Thoracic aorta endothelial cell (primary cell): ENCODE results near the gene WAPL. TPM values are rescaled to one million over a fixed set of nuclear protein-coding genes. Genes with fewer than 3 reads are reported as not detected.

Source experiments
- small RNA-seq: library from RNA; depleted of rRNA; stranded (forward); fragments of <200 nt; gene quantifications from one replicate; pipeline ENCODE3, GENCODE V24; 2012
- total RNA-seq: library from RNA; depleted of rRNA; stranded (reverse); fragments of >200 nt; gene quantifications from 2 replicates; pipeline ENCODE4 v1.2.3, GENCODE V29; 2012

WAPL gene, protein sequence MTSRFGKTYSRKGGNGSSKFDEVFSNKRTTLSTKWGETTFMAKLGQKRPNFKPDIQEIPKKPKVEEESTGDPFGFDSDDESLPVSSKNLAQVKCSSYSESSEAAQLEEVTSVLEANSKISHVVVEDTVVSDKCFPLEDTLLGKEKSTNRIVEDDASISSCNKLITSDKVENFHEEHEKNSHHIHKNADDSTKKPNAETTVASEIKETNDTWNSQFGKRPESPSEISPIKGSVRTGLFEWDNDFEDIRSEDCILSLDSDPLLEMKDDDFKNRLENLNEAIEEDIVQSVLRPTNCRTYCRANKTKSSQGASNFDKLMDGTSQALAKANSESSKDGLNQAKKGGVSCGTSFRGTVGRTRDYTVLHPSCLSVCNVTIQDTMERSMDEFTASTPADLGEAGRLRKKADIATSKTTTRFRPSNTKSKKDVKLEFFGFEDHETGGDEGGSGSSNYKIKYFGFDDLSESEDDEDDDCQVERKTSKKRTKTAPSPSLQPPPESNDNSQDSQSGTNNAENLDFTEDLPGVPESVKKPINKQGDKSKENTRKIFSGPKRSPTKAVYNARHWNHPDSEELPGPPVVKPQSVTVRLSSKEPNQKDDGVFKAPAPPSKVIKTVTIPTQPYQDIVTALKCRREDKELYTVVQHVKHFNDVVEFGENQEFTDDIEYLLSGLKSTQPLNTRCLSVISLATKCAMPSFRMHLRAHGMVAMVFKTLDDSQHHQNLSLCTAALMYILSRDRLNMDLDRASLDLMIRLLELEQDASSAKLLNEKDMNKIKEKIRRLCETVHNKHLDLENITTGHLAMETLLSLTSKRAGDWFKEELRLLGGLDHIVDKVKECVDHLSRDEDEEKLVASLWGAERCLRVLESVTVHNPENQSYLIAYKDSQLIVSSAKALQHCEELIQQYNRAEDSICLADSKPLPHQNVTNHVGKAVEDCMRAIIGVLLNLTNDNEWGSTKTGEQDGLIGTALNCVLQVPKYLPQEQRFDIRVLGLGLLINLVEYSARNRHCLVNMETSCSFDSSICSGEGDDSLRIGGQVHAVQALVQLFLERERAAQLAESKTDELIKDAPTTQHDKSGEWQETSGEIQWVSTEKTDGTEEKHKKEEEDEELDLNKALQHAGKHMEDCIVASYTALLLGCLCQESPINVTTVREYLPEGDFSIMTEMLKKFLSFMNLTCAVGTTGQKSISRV (N-terminal part only)
- 66.8 and 69.7 TPM in 2 replicates for total RNA-seq

DNA sequence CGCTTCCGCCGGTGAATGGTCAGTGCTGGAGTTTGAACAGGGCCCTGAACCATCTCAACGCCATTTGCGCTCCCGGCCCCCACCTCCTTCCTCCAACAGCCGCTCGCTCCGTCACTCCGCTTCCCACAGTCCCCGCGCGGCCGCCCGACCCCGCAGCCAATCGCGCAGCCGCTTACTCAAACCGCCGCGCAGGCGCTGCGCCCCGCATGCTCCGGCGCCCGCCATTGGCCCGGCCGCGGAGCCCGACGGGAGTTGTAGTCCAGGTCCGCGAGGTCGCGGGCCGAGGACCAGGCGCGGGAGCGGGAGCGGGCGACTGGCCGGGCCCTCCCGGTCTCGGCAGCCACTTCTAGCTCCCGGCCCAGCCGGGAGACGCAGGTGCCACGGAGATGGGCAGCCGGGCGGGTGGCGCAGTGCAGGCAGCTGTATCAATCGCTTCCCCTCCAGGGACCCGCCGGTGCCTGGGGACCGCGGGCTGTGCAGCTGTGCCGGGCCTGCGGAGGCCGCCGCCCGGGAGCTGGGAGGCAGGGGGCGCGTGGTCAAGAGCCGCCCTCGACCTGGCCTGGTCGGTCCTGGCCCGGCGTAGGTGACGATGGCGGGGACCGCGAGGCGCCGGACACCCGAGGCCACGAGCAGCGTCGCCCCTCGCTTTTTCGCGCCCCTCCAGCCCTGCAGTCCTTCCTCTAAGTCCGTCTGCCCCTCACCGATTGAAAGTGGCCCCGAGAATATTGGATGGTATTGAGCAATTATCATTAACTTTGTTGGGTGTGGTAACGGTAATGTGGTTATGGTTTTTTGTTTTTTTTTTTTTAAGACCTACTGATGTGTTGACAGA, at the start of gene WAPL:
TSS of gene WAPL (minus strand) at position 115 of the 832 bp plus-strand sequence. CDS start 3,723 bp downstream, outside the sequence.

Small RNAs within 50 kb of the gene (small RNA-seq; reads per million reads assigned to genes)
- gene RNU6-780P: not detected

Other genes starting within 250 kb of the WAPL start
- gene GRID1, start 155.0 kb downstream of the WAPL start, total RNA-seq: not detected in 2 replicates
- not detected in 2 replicates for gene OPN4, start 132.8 kb upstream of the WAPL start, total RNA-seq
- gene LDB3, start 146.7 kb upstream of the WAPL start, total RNA-seq: not detected in 2 replicates
- gene BMPR1A, start 234.8 kb upstream of the WAPL start, total RNA-seq: 1.5 and 5.3 TPM in 2 replicates